ENCODE measurements around the gene FLOT1. TPM values are rescaled to one million over a fixed set of nuclear protein-coding genes. Genes with fewer than 3 reads are reported as not detected.
A peak's percentile ranks its signal among the peaks of the same experiment; 100 is the strongest.

FLOT1 gene
- total and polyA plus RNA-seq, 9 of the 15 experiments (the other 6 are each of a cell fraction or from before 2014, with no cell fraction given): 11.7 to 149 (median 118) TPM

GRCh38 chr6:30717129-30717844 is 25.2 kb downstream of the FLOT1 start, which contains the start of gene MDC1 (continued):
- TF ChIP-seq ZNF407 (IDR thresholded peaks at IDR 0.05; ENCODE audit: low read depth) (no peak), RBM22 (IDR thresholded peaks at IDR 0.05; ENCODE audit: low read depth, low read length, poor library complexity, severe bottlenecking) (no peak), XRCC5 (IDR thresholded peaks at IDR 0.05; ENCODE audit: low read depth, low read length) (peak; percentile 95), ZNF75A (CRISPR knock-in tag; IDR thresholded peaks at IDR 0.05) (no peak; the same call in 1 of the 2 replicates), ZBTB26 (CRISPR knock-in tag; IDR thresholded peaks at IDR 0.05) (no peak), DMBX1 (CRISPR knock-in tag; IDR thresholded peaks at IDR 0.05; ENCODE audit: borderline replicate concordance) (peak; percentile 49; the same call in 1 of the 2 replicates), CGGBP1 (CRISPR knock-in tag; IDR thresholded peaks at IDR 0.05) (0 out of 2 replicates have a peak, but pooled peaks have one; percentile 4), BDP1 (IDR thresholded peaks at IDR 0.05; ENCODE audit: insufficient read depth, insufficient read length) (no peak), SPI1 (IDR thresholded peaks at IDR 0.05; ENCODE audit: borderline replicate concordance, low read depth, low read length) (peak; percentile 46; the same call in 1 of the 2 replicates)
